OCI-LY7 (cell line): ENCODE results near the gene NUDT19. TPM values are rescaled to one million over a fixed set of nuclear protein-coding genes. Genes with fewer than 3 reads are reported as not detected.
"Not testable (repeated sequence)": the region's sequence is repeated elsewhere in the genome, so short reads cannot be mapped to it uniquely, and the experiment has no call there.

Experiments used
- BruUV-seq: library from RNA; stranded (reverse); fragments of 400-500 nt; replicated peaks from 2 replicates; lab custom pipeline; 2021; lab: Mats Ljungman, UMichigan
- CTCF ChIA-PET: fragments of 300-600 bp; sonication (Branson Sonifier 250); formaldehyde crosslinking; loops from one replicate; lab custom pipeline; 2022; ENCODE audit warnings: antibody characterized with exemption; ENCODE audit not compliant: unreplicated experiment; lab: Charles Lee
- POLR2A ChIA-PET: fragments of 300-600 bp; sonication (Branson Sonifier 250); formaldehyde crosslinking; loops from one replicate; lab custom pipeline; 2022; ENCODE audit warnings: antibody characterized with exemption; lab: Charles Lee
- DNase-seq: peaks from one replicate; pipeline ENCODE4 v3.0.0-alpha.2; 2015; ENCODE audit warnings: low spot score
- H2AFZ ChIP-seq: fragments of 200-600 bp; sonication (generic), shearing (Covaris generic); 2 replicates; pipeline ENCODE4 v1.6.1; 2014; ENCODE audit warnings: mild to moderate bottlenecking, antibody characterized with exemption, low read length, moderate library complexity
- H3K27ac ChIP-seq: fragments of 200-600 bp; sonication (generic); 2 replicates; pipeline ENCODE4 v1.5.1; 2014; ENCODE audit warnings: mixed run types, low read depth, mild to moderate bottlenecking, moderate library complexity, low read length, inconsistent platforms; ENCODE audit not compliant: poor library complexity, severe bottlenecking
- H3K36me3 ChIP-seq: fragments of 200-600 bp; sonication (generic); 2 replicates; pipeline ENCODE4 v1.6.1; 2014; ENCODE audit warnings: mild to moderate bottlenecking, antibody characterized with exemption, low read length, moderate library complexity, mixed read lengths; ENCODE audit not compliant: insufficient read depth
- H3K4me1 ChIP-seq: fragments of 200-600 bp; sonication (generic); 2 replicates; pipeline ENCODE4 v1.5.1; 2014; ENCODE audit warnings: mild to moderate bottlenecking, low read length; ENCODE audit not compliant: insufficient read depth, poor library complexity, severe bottlenecking
- H3K4me2 ChIP-seq: fragments of 200-600 bp; sonication (generic); 2 replicates; pipeline ENCODE4 v1.6.1; 2014; ENCODE audit warnings: mild to moderate bottlenecking, low read length
- H3K4me3 ChIP-seq: fragments of 200-600 bp; sonication (generic); 2 replicates; pipeline ENCODE4 v1.5.1; 2014; ENCODE audit warnings: mild to moderate bottlenecking, low read depth, low read length; ENCODE audit not compliant: poor library complexity, severe bottlenecking
- H3K79me2 ChIP-seq: fragments of 200-600 bp; sonication (generic); 2 replicates; pipeline ENCODE4 v1.6.1; 2016; ENCODE audit warnings: low read depth, mild to moderate bottlenecking, low read length, moderate library complexity, mixed read lengths; ENCODE audit not compliant: insufficient read depth
- H3K9me2 ChIP-seq: fragments of 200-600 bp; sonication (generic); 2 replicates; pipeline ENCODE4 v1.6.1; 2016; ENCODE audit warnings: mild to moderate bottlenecking, low read length, mixed read lengths; ENCODE audit not compliant: insufficient read depth
- H3K9me3 ChIP-seq: fragments of 200-600 bp; sonication (generic); 2 replicates; pipeline ENCODE4 v1.6.1; 2014; ENCODE audit warnings: mild to moderate bottlenecking, mixed run types, low read length, mixed read lengths
- H4K20me1 ChIP-seq: fragments of 200-600 bp; sonication (generic); 2 replicates; pipeline ENCODE4 v1.6.1; 2014; ENCODE audit warnings: mild to moderate bottlenecking, antibody characterized with exemption, low read length, moderate library complexity, mixed read lengths; ENCODE audit not compliant: insufficient read depth
- CTCF ChIP-seq: fragments of 200-600 bp; sonication (generic); conservative IDR thresholded peaks from 2 replicates; pipeline ENCODE4 v1.5.1; 2014; ENCODE audit warnings: mild to moderate bottlenecking, antibody characterized with exemption, low read length, moderate library complexity, mixed read lengths
- EZH2phosphoT487 ChIP-seq: fragments of 200-600 bp; sonication (generic); IDR thresholded peaks from 2 replicates; pipeline ENCODE4 v1.6.1; 2018; ENCODE audit warnings: low read depth, borderline replicate concordance, mild to moderate bottlenecking, mixed run types, antibody characterized with exemption, low read length, moderate library complexity, mixed read lengths
- intact Hi-C: fragments of 100-400 bp; cut with micrococcal nuclease; formaldehyde crosslinking; loops from one replicate; pipeline ENCODE4 v1.10.0; 2022; ENCODE audit not compliant: unreplicated experiment
- total RNA-seq, 2 experiments: library from RNA; depleted of rRNA in 1 of 2; stranded (reverse); fragments of >200 nt in 1 of 2; shearing (Covaris generic) in 1 of 2; gene quantifications; 2 replicates each; pipeline ENCODE4 v1.2.3, GENCODE V29; 2014 to 2022

The NUDT19 gene
- total RNA-seq, 2 experiments from 2014 or later: 3.4 to 6.8 TPM

- BruUV-seq: no TSS peak
- Histone ChIP-seq H3K4me3 (no peak overlapping the region), H4K20me1 (no peaks in the 10 kb centered on the region), H3K79me2 (no peaks in the 10 kb centered on the region), H2AFZ (no peak overlapping the region), H3K9me3 (no peaks in the 10 kb centered on the region), H3K36me3 (peaks cover 59% of the 10 kb centered on the region), H3K4me1 (no peaks in the 10 kb centered on the region), H3K9me2 (no peaks in the 10 kb centered on the region), H3K27ac (no peak overlapping the region), H3K4me2 (no peak overlapping the region)
- ChIA-PET CTCF (no interaction called here), POLR2A (no interaction called here)
- DNase-seq: no peak
- no peak for TF ChIP-seq EZH2phosphoT487
- no peak for TF ChIP-seq CTCF
- intact Hi-C loops: no loop called here
Observed at GRCh38 chr19:32650671-32651070, 41.0 kb upstream of the NUDT19 start.

DNA sequence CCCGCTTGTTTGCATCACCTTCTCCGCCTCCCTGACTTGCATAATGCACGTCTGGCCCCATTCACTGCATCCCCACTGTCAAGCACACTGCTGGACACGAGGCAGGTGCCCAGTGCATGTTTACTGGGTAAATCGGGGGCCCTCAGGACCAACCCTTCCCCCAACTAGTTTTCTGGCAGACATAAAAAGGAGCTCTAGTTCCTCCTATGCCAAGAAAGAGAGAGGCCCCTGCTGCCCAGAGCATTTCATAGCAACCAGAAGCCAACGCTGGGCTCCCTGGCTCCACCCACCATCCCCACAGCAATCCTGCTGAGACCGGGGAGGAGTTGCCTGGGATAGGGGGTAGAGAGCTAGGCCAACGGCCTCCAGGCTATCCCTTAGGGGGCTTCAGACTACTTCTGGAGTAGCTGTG, 39.9 kb upstream of the NUDT19 start:
- intact Hi-C loops: no loop called here
- DNase-seq: no peak
- H3K4me1 ChIP-seq: no peaks in the 10 kb centered on the region
- TF ChIP-seq CTCF (no peak), EZH2phosphoT487 (no peak)
- H4K20me1 ChIP-seq: no peaks in the 10 kb centered on the region
- H3K79me2 ChIP-seq: no peaks in the 10 kb centered on the region
- H3K9me2 ChIP-seq: no peaks in the 10 kb centered on the region
- no TSS peak for BruUV-seq
- no peak overlapping the region for H3K4me3 ChIP-seq
- H3K27ac ChIP-seq: no peak overlapping the region
- H3K36me3 ChIP-seq: peaks cover 61% of the 10 kb centered on the region
- no peak overlapping the region for H3K4me2 ChIP-seq
- no peak overlapping the region for H2AFZ ChIP-seq
- ChIA-PET POLR2A (interaction anchor here (0.5 kb wide), 1 partner anchor 425 kb away, joined by 4 read pairs; no protein-coding TSS in a partner anchor), CTCF (no interaction called here)
- H3K9me3 ChIP-seq: no peaks in the 10 kb centered on the region

- H3K4me3 ChIP-seq, H3K79me2 ChIP-seq, DNase-seq, CTCF ChIA-PET, H3K4me2 ChIP-seq, H3K9me3 ChIP-seq, H2AFZ ChIP-seq, H3K27ac ChIP-seq, H3K9me2 ChIP-seq, H3K4me1 ChIP-seq, H4K20me1 ChIP-seq, BruUV-seq, intact Hi-C loops: not testable (repeated sequence)
- POLR2A ChIA-PET: interaction anchor here (0.5 kb wide), 1 partner anchor 424 kb away, joined by 4 read pairs; no protein-coding TSS in a partner anchor
- H3K36me3 ChIP-seq: peaks cover 56% of the 10 kb centered on the region
Observed at GRCh38 chr19:32652331-32652730, 39.3 kb upstream of the NUDT19 start.
